ENCODE measurements around the gene NRXN3.

GRCh38 chr14:79588398-79588797, 1418.2 kb downstream of the NRXN3 start:
- TF ChIP-seq ZNF677 (tag by site-specific recombination; IDR thresholded peaks at IDR 0.05) (no peak), CTCF (tag by site-specific recombination; IDR thresholded peaks at IDR 0.05) (no peak), PBX3 (CRISPR knock-in tag; IDR thresholded peaks at IDR 0.05) (no peak), ZNF654 (tag by site-specific recombination; IDR thresholded peaks at IDR 0.05; ENCODE audit: low read depth) (no peak), ZNF626 (tag by site-specific recombination; IDR thresholded peaks at IDR 0.05) (no peak), ZNF843 (tag by site-specific recombination; IDR thresholded peaks at IDR 0.05) (no peak)
